Right atrium auricular region (tissue), 2 donors: ENCODE data around the gene TMOD2. TPM values are rescaled to one million over a fixed set of nuclear protein-coding genes. Genes with fewer than 3 reads are reported as not detected.

Source experiments
- DNase-seq: peaks from one replicate; pipeline ENCODE4 v3.0.0-alpha.2; 2019; ENCODE audit warnings: low spot score
- H3K27ac ChIP-seq, 2 donors: fragments of 200-600 bp; sonication (generic); 1 replicate in 1 of 2; 2 replicates in 1 of 2; pipeline ENCODE4 v1.5.1; 2016 to 2019
- H3K27me3 ChIP-seq, 2 donors: fragments of 200-600 bp; sonication (generic); one replicate each; pipeline versions ENCODE4 v1.5.1 to v1.6.0; 2017 to 2019
- H3K36me3 ChIP-seq: fragments of 200-600 bp; sonication (generic); one replicate; pipeline ENCODE4 v1.5.1; 2016
- H3K4me1 ChIP-seq, 2 donors: fragments of 200-600 bp; sonication (generic); one replicate each; pipeline versions ENCODE4 v1.5.1 to v1.6.0; 2017 to 2019
- H3K4me3 ChIP-seq, 2 donors: fragments of 200-600 bp; sonication (generic); 1 replicate in 1 of 2; 2 replicates in 1 of 2; pipeline ENCODE4 v1.5.1; 2017 to 2019; ENCODE audit warnings: mild to moderate bottlenecking in 1 of 2, moderate library complexity in 1 of 2
- H3K9me3 ChIP-seq, 2 donors: fragments of 200-600 bp; sonication (generic); one replicate each; pipeline ENCODE4 v1.5.1; 2019
- total RNA-seq, 2 donors: library from RNA; depleted of rRNA; stranded (reverse); fragments of >200 nt; gene quantifications; one replicate each; pipeline ENCODE4 v1.1.0, GENCODE V29; 2016
- TF ChIP-seq, protein P1 (sequence below), 2 donors: fragments of 200-600 bp; sonication (generic); IDR thresholded peaks; one replicate each; pipeline ENCODE4 v1.5.1; 2019; ENCODE audit warnings: antibody characterized with exemption in 2 of 2

Gene TMOD2
- total RNA-seq, 2 donors from 2014 or later, result 5.4 to 7.0 TPM

DNA sequence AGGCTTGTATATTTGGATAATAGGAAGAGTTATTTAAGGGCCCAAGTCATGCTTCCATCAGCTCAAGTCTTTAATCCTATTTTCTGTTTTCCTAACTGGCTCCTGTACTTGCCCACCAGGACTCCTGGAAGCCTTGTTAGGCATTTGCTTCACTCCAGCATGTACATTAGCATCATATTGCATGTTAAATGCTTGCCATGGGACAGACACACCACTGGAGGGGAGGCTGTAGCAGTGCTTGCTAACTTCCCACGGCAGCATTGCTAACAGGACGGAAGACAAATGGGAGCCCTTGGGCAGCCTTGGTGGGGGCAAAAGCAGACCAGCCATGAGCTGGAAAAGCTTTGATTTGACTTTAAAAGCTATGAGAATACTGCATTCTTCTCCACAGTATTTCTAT is 6.1 kb downstream of the TMOD2 start:
- Histone ChIP-seq H3K4me1 (peaks cover 0 to 31% of the 10 kb centered on the region in 2 donors), H3K27me3 (no peaks in the 10 kb centered on the region), H3K27ac (no peak overlapping the region), H3K4me3 (no peak overlapping the region), H3K36me3 (no peaks in the 10 kb centered on the region), H3K9me3 (no peaks in the 10 kb centered on the region)
- no peak for DNase-seq
- TF ChIP-seq, protein P1, sequence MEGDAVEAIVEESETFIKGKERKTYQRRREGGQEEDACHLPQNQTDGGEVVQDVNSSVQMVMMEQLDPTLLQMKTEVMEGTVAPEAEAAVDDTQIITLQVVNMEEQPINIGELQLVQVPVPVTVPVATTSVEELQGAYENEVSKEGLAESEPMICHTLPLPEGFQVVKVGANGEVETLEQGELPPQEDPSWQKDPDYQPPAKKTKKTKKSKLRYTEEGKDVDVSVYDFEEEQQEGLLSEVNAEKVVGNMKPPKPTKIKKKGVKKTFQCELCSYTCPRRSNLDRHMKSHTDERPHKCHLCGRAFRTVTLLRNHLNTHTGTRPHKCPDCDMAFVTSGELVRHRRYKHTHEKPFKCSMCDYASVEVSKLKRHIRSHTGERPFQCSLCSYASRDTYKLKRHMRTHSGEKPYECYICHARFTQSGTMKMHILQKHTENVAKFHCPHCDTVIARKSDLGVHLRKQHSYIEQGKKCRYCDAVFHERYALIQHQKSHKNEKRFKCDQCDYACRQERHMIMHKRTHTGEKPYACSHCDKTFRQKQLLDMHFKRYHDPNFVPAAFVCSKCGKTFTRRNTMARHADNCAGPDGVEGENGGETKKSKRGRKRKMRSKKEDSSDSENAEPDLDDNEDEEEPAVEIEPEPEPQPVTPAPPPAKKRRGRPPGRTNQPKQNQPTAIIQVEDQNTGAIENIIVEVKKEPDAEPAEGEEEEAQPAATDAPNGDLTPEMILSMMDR (IDR thresholded peaks at IDR 0.05), result no peak

DNA sequence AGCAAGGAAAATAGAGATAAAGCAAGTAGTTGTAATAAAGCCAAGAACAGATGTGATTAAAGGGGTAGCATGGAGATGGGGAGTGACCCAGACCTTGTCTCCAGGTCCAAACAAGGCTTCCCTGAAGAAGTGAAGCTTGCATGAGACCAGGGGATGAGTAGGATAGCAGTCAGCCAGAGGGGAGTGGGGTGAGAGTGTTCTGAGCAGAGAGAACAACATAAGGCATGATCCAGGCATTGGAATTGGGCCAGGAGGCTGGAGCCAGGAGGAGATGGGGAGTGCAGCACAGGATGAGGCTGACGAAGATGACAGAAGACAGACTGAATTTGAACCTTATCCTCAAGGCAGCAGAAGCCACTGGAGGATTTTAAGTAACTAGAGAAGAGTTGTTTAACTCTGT is 7.2 kb downstream of the TMOD2 start:
- Histone ChIP-seq H3K27ac (peak overlapping the region; percentile 44 to 46), H3K4me1 (peaks cover 0 to 29% of the 10 kb centered on the region in 2 donors), H3K4me3 (no peak overlapping the region), H3K9me3 (no peaks in the 10 kb centered on the region), H3K27me3 (no peaks in the 10 kb centered on the region), H3K36me3 (no peaks in the 10 kb centered on the region)
- DNase-seq, result no peak
- TF ChIP-seq, protein P1 (IDR thresholded peaks at IDR 0.05), result no peak

DNA sequence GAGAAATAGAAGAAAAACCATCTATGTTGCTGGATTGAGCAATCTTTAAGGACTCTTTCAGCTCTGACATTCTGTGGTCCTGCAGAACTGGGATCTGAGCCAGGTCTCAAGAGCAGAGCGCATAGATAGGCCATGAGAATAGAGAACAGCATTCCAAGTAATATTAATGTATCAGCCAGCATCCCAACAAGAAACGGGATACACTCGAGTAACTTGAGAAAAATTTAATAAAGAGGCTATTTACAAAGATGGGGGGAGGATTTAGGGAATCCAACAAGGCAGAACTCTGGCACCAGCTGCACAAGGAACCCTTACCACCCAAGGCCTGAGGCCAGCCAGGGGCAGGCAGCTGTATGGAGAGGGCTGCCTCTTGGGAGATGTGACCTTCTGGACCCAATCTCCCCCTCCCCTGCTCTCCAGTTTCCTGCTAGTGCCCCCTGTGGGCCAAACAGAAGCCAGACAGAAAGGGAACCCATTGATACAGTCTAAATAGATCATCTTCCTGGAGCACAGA is 8.2 kb downstream of the TMOD2 start:
- DNase-seq, result no peak
- Histone ChIP-seq H3K9me3 (no peaks in the 10 kb centered on the region), H3K36me3 (no peaks in the 10 kb centered on the region), H3K27me3 (no peaks in the 10 kb centered on the region), H3K4me1 (peaks cover 0 to 29% of the 10 kb centered on the region in 2 donors), H3K27ac (peak overlapping the region in 1 of 2 donors; percentile 46), H3K4me3 (no peak overlapping the region)
- TF ChIP-seq, protein P1 (IDR thresholded peaks at IDR 0.05), result peak in 1 of 2 donors; percentile 38

DNA sequence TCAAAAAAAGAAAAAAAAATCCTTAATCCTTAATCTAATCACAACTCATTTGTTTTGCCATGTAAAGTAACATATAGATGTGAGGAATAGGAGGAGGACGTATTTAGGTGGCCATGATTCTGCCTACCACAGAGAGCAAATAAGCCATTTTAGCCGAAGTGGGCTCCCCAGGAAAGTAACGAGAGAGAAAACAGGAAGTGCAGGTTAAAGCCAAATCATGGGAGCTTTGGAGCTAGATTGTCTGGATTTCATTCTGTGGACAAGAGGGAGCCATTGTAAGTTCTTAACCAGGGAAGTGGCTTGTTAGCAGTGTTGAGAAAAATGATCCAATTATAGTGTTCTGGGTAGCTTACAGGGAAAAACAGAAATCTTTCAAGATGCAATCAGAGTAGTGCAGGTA is 9.4 kb downstream of the TMOD2 start:
- TF ChIP-seq, protein P1 (IDR thresholded peaks at IDR 0.05), result no peak
- H3K4me3 ChIP-seq, result no peak overlapping the region
- H3K4me1 ChIP-seq, result peaks cover 0 to 29% of the 10 kb centered on the region in 2 donors
- no peaks in the 10 kb centered on the region for H3K9me3 ChIP-seq
- no peak for DNase-seq
- no peak overlapping the region for H3K27ac ChIP-seq
- H3K36me3 ChIP-seq, result no peaks in the 10 kb centered on the region
- H3K27me3 ChIP-seq, result no peaks in the 10 kb centered on the region

DNA sequence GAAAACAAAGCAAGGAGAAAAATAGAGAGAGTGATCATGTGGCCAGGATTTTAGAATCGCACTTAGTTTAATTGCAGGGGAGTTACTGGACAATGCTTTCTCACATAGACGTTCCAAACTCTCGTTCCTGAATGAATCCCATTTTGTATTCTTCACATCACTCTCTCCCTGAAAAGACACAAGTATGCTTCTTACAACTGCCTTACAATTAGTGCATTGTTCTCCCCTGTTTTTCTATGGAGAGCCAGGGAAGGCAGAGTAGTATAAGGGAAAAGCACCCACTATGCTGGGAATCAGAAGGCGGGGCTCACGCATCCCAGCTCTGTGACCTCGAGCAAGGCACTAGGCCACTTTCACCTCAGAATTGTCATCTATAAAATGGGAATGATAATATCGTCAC is 14.4 kb downstream of the TMOD2 start:
- DNase-seq, result no peak
- no peaks in the 10 kb centered on the region for H3K9me3 ChIP-seq
- TF ChIP-seq, protein P1 (IDR thresholded peaks at IDR 0.05), result no peak
- H3K4me1 ChIP-seq, result no peaks in the 10 kb centered on the region
- no peak overlapping the region for H3K4me3 ChIP-seq
- peaks cover 5% of the 10 kb centered on the region for H3K36me3 ChIP-seq
- no peaks in the 10 kb centered on the region for H3K27me3 ChIP-seq
- H3K27ac ChIP-seq, result no peak overlapping the region

DNA sequence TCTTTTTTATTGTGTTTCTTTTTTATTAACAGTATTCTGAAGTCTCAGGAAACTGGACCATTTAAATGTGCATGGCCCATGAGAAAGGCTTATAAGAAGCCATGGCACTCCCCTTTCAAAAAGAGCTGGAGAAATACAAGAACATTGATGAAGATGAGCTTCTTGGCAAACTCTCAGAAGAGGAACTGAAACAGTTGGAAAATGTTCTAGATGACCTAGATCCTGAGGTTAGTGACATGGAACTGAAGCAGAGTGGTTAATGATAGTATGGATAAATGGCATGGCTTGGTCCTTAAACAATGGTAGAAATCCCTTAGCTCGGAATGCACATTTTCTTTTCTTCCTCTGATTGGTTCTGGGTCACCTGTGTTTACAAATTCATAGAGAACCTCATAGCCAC is 14.9 kb downstream of the TMOD2 start:
- DNase-seq, result no peak
- Histone ChIP-seq H3K4me1 (no peaks in the 10 kb centered on the region), H3K4me3 (no peak overlapping the region), H3K27me3 (no peaks in the 10 kb centered on the region), H3K9me3 (no peaks in the 10 kb centered on the region), H3K36me3 (peaks cover 5% of the 10 kb centered on the region), H3K27ac (no peak overlapping the region)
- TF ChIP-seq, protein P1 (IDR thresholded peaks at IDR 0.05), result no peak
